H4 (cell line): ENCODE data around the gene SMAP1. TPM values are rescaled to one million over a fixed set of nuclear protein-coding genes. Genes with fewer than 3 reads are reported as not detected.
A peak's percentile ranks its signal among the peaks of the same experiment; 100 is the strongest.

Experiments used
- DNase-seq: peaks from one replicate; pipeline ENCODE4 v3.0.0-alpha.2; 2015; ENCODE audit warnings: low spot score
- total RNA-seq: library from RNA; depleted of rRNA; stranded (reverse); fragments of >200 nt; shearing (Covaris generic); gene quantifications from 2 replicates; pipeline ENCODE4 v1.2.3, GENCODE V29; 2014

Gene SMAP1
- total RNA-seq, 1 experiment from 2014 or later, result 21.7 TPM

GRCh38 chr6:70680396-70680795 lies 12.7 kb downstream of the SMAP1 start:
- DNase-seq, result no peak

- no peak for DNase-seq
Measured at GRCh38 chr6:70684794-70685493, 17.3 kb downstream of the SMAP1 start.

- DNase-seq, result no peak
Measured at GRCh38 chr6:70685494-70686180, 18.0 kb downstream of the SMAP1 start.

GRCh38 chr6:70686548-70687133 lies 19.0 kb downstream of the SMAP1 start:
- DNase-seq, result no peak

GRCh38 chr6:70693887-70694286 lies 26.2 kb downstream of the SMAP1 start:
- DNase-seq, result no peak

GRCh38 chr6:70694371-70694770 lies 26.7 kb downstream of the SMAP1 start:
- DNase-seq, result no peak

- no peak for DNase-seq
Measured at GRCh38 chr6:70700922-70701876, 33.5 kb downstream of the SMAP1 start.

GRCh38 chr6:70705772-70706171 lies 38.1 kb downstream of the SMAP1 start:
- DNase-seq, result no peak

GRCh38 chr6:70706491-70707123 lies 38.9 kb downstream of the SMAP1 start:
- no peak for DNase-seq

GRCh38 chr6:70707893-70708292 lies 40.2 kb downstream of the SMAP1 start:
- no peak for DNase-seq

GRCh38 chr6:70708448-70708847 lies 40.8 kb downstream of the SMAP1 start:
- no peak for DNase-seq

GRCh38 chr6:70709826-70710225 lies 42.1 kb downstream of the SMAP1 start:
- peak; percentile 25 for DNase-seq

GRCh38 chr6:70714716-70715257 lies 47.1 kb downstream of the SMAP1 start:
- no peak for DNase-seq

GRCh38 chr6:70717038-70717801 lies 49.5 kb downstream of the SMAP1 start:
- no peak for DNase-seq

GRCh38 chr6:70724524-70724923 lies 56.8 kb downstream of the SMAP1 start:
- no peak for DNase-seq

GRCh38 chr6:70725817-70726415 lies 58.2 kb downstream of the SMAP1 start:
- DNase-seq, result no peak

GRCh38 chr6:70734381-70734780 lies 66.7 kb downstream of the SMAP1 start:
- DNase-seq, result no peak

- DNase-seq, result no peak
Measured at GRCh38 chr6:70734979-70735378, 67.3 kb downstream of the SMAP1 start.

GRCh38 chr6:70735513-70735912 lies 67.8 kb downstream of the SMAP1 start:
- DNase-seq, result no peak

GRCh38 chr6:70738028-70738427 lies 70.3 kb downstream of the SMAP1 start:
- DNase-seq, result no peak
